ENCODE data around the gene FGF5.

DNA sequence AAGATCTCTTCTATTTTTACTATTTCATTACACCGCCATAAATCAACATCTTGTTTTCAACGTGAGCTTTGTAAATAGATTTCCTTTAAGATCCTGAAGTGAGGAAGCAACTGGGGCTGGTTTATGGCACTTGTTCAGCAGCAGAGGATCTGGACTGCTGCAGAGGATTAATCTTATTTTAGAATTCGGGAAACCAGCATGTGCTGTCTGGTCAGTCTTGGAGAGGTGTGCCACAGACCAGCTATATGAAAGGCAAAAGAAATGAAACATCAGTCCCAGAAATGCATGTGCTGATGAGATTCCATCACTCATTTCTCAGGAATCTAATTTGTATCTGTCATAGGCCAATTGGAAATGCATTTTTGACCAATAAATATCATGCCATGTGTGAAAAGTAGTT is 45.8 kb upstream of the FGF5 start:
- TF ChIP-seq, protein P1, sequence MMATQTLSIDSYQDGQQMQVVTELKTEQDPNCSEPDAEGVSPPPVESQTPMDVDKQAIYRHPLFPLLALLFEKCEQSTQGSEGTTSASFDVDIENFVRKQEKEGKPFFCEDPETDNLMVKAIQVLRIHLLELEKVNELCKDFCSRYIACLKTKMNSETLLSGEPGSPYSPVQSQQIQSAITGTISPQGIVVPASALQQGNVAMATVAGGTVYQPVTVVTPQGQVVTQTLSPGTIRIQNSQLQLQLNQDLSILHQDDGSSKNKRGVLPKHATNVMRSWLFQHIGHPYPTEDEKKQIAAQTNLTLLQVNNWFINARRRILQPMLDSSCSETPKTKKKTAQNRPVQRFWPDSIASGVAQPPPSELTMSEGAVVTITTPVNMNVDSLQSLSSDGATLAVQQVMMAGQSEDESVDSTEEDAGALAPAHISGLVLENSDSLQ (IDR thresholded peaks at IDR 0.05), result no peak
- no peak for TF ChIP-seq LEF1 (IDR thresholded peaks at IDR 0.05; ENCODE audit: borderline replicate concordance)
- no peak for TF ChIP-seq HDGF (IDR thresholded peaks at IDR 0.05; ENCODE audit: borderline replicate concordance)
- no peak for TF ChIP-seq TARDBP (IDR thresholded peaks at IDR 0.05)
- TF ChIP-seq FOXK2 (IDR thresholded peaks at IDR 0.05), result no peak
- no peak for TF ChIP-seq SUZ12 (IDR thresholded peaks at IDR 0.05)
- no peak for TF ChIP-seq ELF4 (IDR thresholded peaks at IDR 0.05)
- TF ChIP-seq ARNT (IDR thresholded peaks at IDR 0.05), result no peak
